Adipocyte (in vitro differentiated cells): ENCODE results near the gene ADAM23.

Source experiments
- DNase-seq: peaks from one replicate; pipeline ENCODE4 v3.0.0-alpha.2; 2015; ENCODE audit warnings: low read depth
- H3K27me3 ChIP-seq: replicated peaks from 2 replicates; pipeline ENCODE4 v1.7.0; 2013; ENCODE audit warnings: mild to moderate bottlenecking, low read length, moderate library complexity; ENCODE audit not compliant: control insufficient read depth, insufficient read depth
- H3K36me3 ChIP-seq: 2 replicates; pipeline ENCODE4 v1.7.0; 2013; ENCODE audit warnings: low read length, mild to moderate bottlenecking, moderate library complexity; ENCODE audit not compliant: control insufficient read depth, insufficient read depth, severe bottlenecking
- H3K4me1 ChIP-seq: 2 replicates; pipeline ENCODE4 v1.7.0; 2013; ENCODE audit warnings: mild to moderate bottlenecking, low read length, moderate library complexity; ENCODE audit not compliant: control insufficient read depth, insufficient read depth
- H3K4me3 ChIP-seq: 2 replicates; pipeline ENCODE4 v1.7.0; 2013; ENCODE audit warnings: mild to moderate bottlenecking, low read length, moderate library complexity
- H3K9ac ChIP-seq: 2 replicates; pipeline ENCODE4 v1.7.0; 2013; ENCODE audit warnings: mild to moderate bottlenecking, low read length, moderate library complexity
- H3K9me3 ChIP-seq: 2 replicates; pipeline ENCODE4 v1.7.0; 2013; ENCODE audit warnings: mild to moderate bottlenecking, low read length, moderate library complexity; ENCODE audit not compliant: control insufficient read depth

ADAM23 gene

GRCh38 chr2:206443735-206444527 is 599 bp downstream of the ADAM23 start:
- H3K36me3 ChIP-seq: no peaks in the 10 kb centered on the region
- peak; percentile 77 for DNase-seq
- peak overlapping the region; percentile 64 for H3K9ac ChIP-seq

GRCh38 chr2:206445948-206446347 is 2.6 kb downstream of the ADAM23 start:
- no peak overlapping the region for H3K4me3 ChIP-seq
- H3K4me1 ChIP-seq: peaks cover 6% of the 10 kb centered on the region
- no peaks in the 10 kb centered on the region for H3K36me3 ChIP-seq
- DNase-seq: no peak
- H3K27me3 ChIP-seq: peaks cover 10% of the 10 kb centered on the region
- H3K9ac ChIP-seq: no peak overlapping the region
- H3K9me3 ChIP-seq: no peaks in the 10 kb centered on the region

More at GRCh38 chr2:206443735-206444527, 599 bp downstream of the ADAM23 start:
- H3K9me3 ChIP-seq: no peaks in the 10 kb centered on the region
- H3K4me1 ChIP-seq: peaks cover 6% of the 10 kb centered on the region
- peak overlapping the region; percentile 81 for H3K4me3 ChIP-seq
- H3K27me3 ChIP-seq: peaks cover 10% of the 10 kb centered on the region

- no peak overlapping the region for H3K4me3 ChIP-seq
- no peaks in the 10 kb centered on the region for H3K4me1 ChIP-seq
- H3K9me3 ChIP-seq: no peaks in the 10 kb centered on the region
- no peaks in the 10 kb centered on the region for H3K36me3 ChIP-seq
- no peaks in the 10 kb centered on the region for H3K27me3 ChIP-seq
- DNase-seq: no peak
- H3K9ac ChIP-seq: no peak overlapping the region
These were observed 8.9 kb downstream of the ADAM23 start for GRCh38 chr2:206452242-206452641.

GRCh38 chr2:206452750-206453149 is 9.4 kb downstream of the ADAM23 start:
- Histone ChIP-seq H3K27me3 (no peaks in the 10 kb centered on the region), H3K9me3 (no peaks in the 10 kb centered on the region), H3K4me1 (no peaks in the 10 kb centered on the region), H3K4me3 (no peak overlapping the region), H3K9ac (no peak overlapping the region), H3K36me3 (no peaks in the 10 kb centered on the region)
- DNase-seq: no peak

- no peak overlapping the region for H3K9ac ChIP-seq
- H3K4me3 ChIP-seq: no peak overlapping the region
- no peaks in the 10 kb centered on the region for H3K27me3 ChIP-seq
- no peak for DNase-seq
- no peaks in the 10 kb centered on the region for H3K36me3 ChIP-seq
- H3K9me3 ChIP-seq: no peaks in the 10 kb centered on the region
- H3K4me1 ChIP-seq: no peaks in the 10 kb centered on the region
These were observed 12.9 kb downstream of the ADAM23 start for GRCh38 chr2:206456078-206456754.

GRCh38 chr2:206457188-206457634 is 13.9 kb downstream of the ADAM23 start:
- Histone ChIP-seq H3K4me3 (no peak overlapping the region), H3K9me3 (no peaks in the 10 kb centered on the region), H3K9ac (no peak overlapping the region), H3K4me1 (no peaks in the 10 kb centered on the region), H3K36me3 (no peaks in the 10 kb centered on the region), H3K27me3 (no peaks in the 10 kb centered on the region)
- DNase-seq: peak; percentile 14

- Histone ChIP-seq H3K9ac (no peak overlapping the region), H3K36me3 (no peaks in the 10 kb centered on the region), H3K4me1 (peaks cover 7% of the 10 kb centered on the region), H3K4me3 (no peak overlapping the region), H3K9me3 (peaks cover 3% of the 10 kb centered on the region), H3K27me3 (no peaks in the 10 kb centered on the region)
- DNase-seq: no peak
These were observed 19.0 kb downstream of the ADAM23 start for GRCh38 chr2:206462240-206462854.

GRCh38 chr2:206463685-206464084 is 20.4 kb downstream of the ADAM23 start:
- Histone ChIP-seq H3K36me3 (no peaks in the 10 kb centered on the region), H3K4me3 (no peak overlapping the region), H3K9ac (no peak overlapping the region), H3K27me3 (no peaks in the 10 kb centered on the region), H3K4me1 (peaks cover 7% of the 10 kb centered on the region), H3K9me3 (peaks cover 3% of the 10 kb centered on the region)
- no peak for DNase-seq

GRCh38 chr2:206464597-206464996 is 21.3 kb downstream of the ADAM23 start:
- Histone ChIP-seq H3K36me3 (no peaks in the 10 kb centered on the region), H3K9ac (no peak overlapping the region), H3K27me3 (no peaks in the 10 kb centered on the region), H3K9me3 (peaks cover 3% of the 10 kb centered on the region), H3K4me1 (peaks cover 7% of the 10 kb centered on the region), H3K4me3 (no peak overlapping the region)
- DNase-seq: no peak

GRCh38 chr2:206471524-206472062 is 28.3 kb downstream of the ADAM23 start:
- no peaks in the 10 kb centered on the region for H3K9me3 ChIP-seq
- no peak for DNase-seq
- no peaks in the 10 kb centered on the region for H3K27me3 ChIP-seq
- peaks cover under 1% of the 10 kb centered on the region for H3K4me1 ChIP-seq
- no peaks in the 10 kb centered on the region for H3K36me3 ChIP-seq
- no peak overlapping the region for H3K9ac ChIP-seq
- H3K4me3 ChIP-seq: no peak overlapping the region

GRCh38 chr2:206472094-206472493 is 28.8 kb downstream of the ADAM23 start:
- H3K27me3 ChIP-seq: no peaks in the 10 kb centered on the region
- H3K9me3 ChIP-seq: no peaks in the 10 kb centered on the region
- no peak overlapping the region for H3K4me3 ChIP-seq
- no peak overlapping the region for H3K9ac ChIP-seq
- H3K36me3 ChIP-seq: no peaks in the 10 kb centered on the region
- no peak for DNase-seq
- peaks cover 5% of the 10 kb centered on the region for H3K4me1 ChIP-seq
